ENCODE data around the gene RHOC.

DNA sequence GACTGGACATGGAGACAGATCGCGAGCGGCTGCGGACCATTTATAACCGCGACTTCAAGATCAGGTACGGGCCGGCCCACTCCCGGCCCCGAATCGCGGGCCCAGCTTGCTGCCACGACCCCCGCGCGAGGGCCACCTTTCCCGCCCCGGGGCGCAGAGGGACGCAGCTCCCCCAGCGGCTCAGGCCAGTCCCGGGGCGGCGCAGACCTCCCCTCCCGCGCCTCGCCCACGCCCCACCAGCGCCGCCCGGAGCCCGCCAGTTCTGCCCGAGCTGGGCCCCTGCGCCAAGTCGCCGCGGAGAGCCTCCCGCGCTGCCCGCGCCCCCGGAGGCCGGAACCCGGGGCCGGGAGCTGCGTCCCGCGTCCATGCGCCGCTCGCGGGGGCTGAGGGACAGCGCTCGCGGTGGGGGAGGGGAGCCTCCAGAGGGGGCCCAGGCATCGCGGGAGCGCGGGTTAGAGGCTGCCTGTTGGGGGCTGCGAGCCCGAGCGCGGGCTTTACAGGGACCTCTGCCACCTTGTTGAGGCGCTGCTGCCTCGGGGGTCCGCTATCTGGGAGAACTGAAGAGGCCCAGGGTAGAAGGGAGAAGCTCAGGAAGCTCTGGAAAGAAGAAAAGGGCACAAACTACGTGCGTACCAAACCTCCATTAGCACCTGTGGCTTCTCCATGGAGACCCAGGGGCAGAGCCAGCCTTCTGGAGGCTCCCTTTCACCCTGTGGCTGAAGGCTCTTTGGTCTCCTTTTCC is 31.8 kb downstream of the RHOC start:
- TF ChIP-seq CTCF (conservative IDR thresholded peaks at IDR 0.05; ENCODE audit: low read depth, low read length) (no peak; the same call in 1 of the 2 replicates), EZH2phosphoT487 (IDR thresholded peaks at IDR 0.05; ENCODE audit: borderline replicate concordance, low read length) (no peak), EZH2 (IDR thresholded peaks at IDR 0.05; ENCODE audit: low read length, unreplicated experiment) (no peak)
